Lower lobe of right lung (tissue), 2 donors: ENCODE results near the gene KCNQ1. TPM values are rescaled to one million over a fixed set of nuclear protein-coding genes. Genes with fewer than 3 reads are reported as not detected.

Source experiments
- ATAC-seq, 2 donors: fragments of 200-7000 bp; cut with Tn5 transposase; one replicate each; pipeline ENCODE4 v1.9.1; 2020 to 2022; ENCODE audit warnings: mild to moderate bottlenecking in 2 of 2, moderate library complexity in 2 of 2
- DNase-seq: peaks from one replicate; pipeline ENCODE4 v3.0.0-alpha.2; 2020
- H3K27ac ChIP-seq: fragments of 200-600 bp; one replicate; pipeline ENCODE4 v1.8.0; 2022
- H3K27me3 ChIP-seq: fragments of 200-600 bp; one replicate; pipeline ENCODE4 v1.8.0; 2022; ENCODE audit warnings: low read depth
- H3K36me3 ChIP-seq: fragments of 200-600 bp; one replicate; pipeline ENCODE4 v1.8.0; 2022; ENCODE audit warnings: mild to moderate bottlenecking
- H3K4me1 ChIP-seq: fragments of 200-600 bp; one replicate; pipeline ENCODE4 v1.8.0; 2022
- H3K4me3 ChIP-seq: fragments of 200-600 bp; one replicate; pipeline ENCODE4 v1.8.0; 2022; ENCODE audit warnings: mild to moderate bottlenecking
- H3K9me3 ChIP-seq: fragments of 200-600 bp; one replicate; pipeline ENCODE4 v1.8.0; 2022
- CTCF ChIP-seq: fragments of 200-600 bp; IDR thresholded peaks from one replicate; pipeline ENCODE4 v1.8.0; 2022; ENCODE audit warnings: antibody characterized with exemption, mild to moderate bottlenecking
- intact Hi-C: fragments of 100-400 bp; cut with DNase I; formaldehyde crosslinking; loops from one replicate; pipeline ENCODE4 v1.11.0; 2022
- total RNA-seq: library from RNA; stranded (reverse); fragmentation: NEBNext Ultra II Directional; extraction: Animal tissue kit (Norgen Biotek cat#: 25700); gene quantifications from one replicate; pipeline ENCODE4 v1.2.1, GENCODE V29; 2021
- donor health status: DM: no; HTN: yes; CAD: no; lungs with severe emphysema.

KCNQ1 gene
- total RNA-seq, 1 donor from 2014 or later, result 51.0 TPM

- Histone ChIP-seq H3K4me3 (peak overlapping the region; percentile 14), H3K27me3 (no peaks in the 10 kb centered on the region), H3K4me1 (peaks cover 36% of the 10 kb centered on the region), H3K36me3 (no peaks in the 10 kb centered on the region), H3K27ac (peak overlapping the region; percentile 88), H3K9me3 (no peaks in the 10 kb centered on the region)
- DNase-seq (peak; percentile 84), ATAC-seq (peak; percentile 89 to 92)
- peak; percentile 39 for TF ChIP-seq CTCF
- intact Hi-C loops, result no loop called here
These were observed 334.1 kb downstream of the KCNQ1 start for GRCh38 chr11:2778630-2779498.

DNA sequence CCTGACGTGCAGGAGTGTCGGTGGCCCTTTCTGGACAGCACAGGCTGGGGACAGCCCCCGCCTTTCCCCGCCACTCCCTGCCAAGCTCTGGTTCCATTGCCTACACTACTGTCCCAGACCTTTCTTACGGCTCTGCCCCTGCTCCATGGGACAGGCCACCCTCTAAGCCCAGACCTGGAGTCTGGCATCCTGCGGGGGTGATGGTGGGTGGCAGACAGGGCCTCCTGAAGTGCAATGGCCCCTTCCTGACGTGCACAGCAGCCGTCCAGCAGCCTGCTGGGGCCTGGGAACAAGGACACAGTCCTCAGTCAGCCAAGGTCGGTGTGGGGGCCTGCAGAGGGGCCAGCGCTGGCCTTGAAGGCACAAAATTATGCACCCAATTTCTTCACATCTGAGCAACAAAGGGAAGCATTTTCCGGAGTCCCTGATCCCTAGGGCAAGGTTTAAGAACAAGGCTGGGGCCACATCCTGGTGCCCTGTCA is 334.7 kb downstream of the KCNQ1 start:
- ATAC-seq (no peak), DNase-seq (no peak)
- Histone ChIP-seq H3K4me1 (peaks cover 36% of the 10 kb centered on the region), H3K27ac (peak overlapping the region; percentile 88), H3K27me3 (no peaks in the 10 kb centered on the region), H3K9me3 (no peaks in the 10 kb centered on the region), H3K36me3 (no peaks in the 10 kb centered on the region), H3K4me3 (no peak overlapping the region)
- intact Hi-C loops, result no loop called here
- TF ChIP-seq CTCF, result no peak

- H3K4me3 ChIP-seq, result no peak overlapping the region
- no peaks in the 10 kb centered on the region for H3K9me3 ChIP-seq
- H3K27me3 ChIP-seq, result no peaks in the 10 kb centered on the region
- ATAC-seq (no peak), DNase-seq (peak; percentile 49)
- TF ChIP-seq CTCF, result no peak
- H3K27ac ChIP-seq, result peak overlapping the region; percentile 88
- H3K36me3 ChIP-seq, result no peaks in the 10 kb centered on the region
- intact Hi-C loops, result no loop called here
- peaks cover 36% of the 10 kb centered on the region for H3K4me1 ChIP-seq
These were observed 335.4 kb downstream of the KCNQ1 start for GRCh38 chr11:2779981-2780849.

DNA sequence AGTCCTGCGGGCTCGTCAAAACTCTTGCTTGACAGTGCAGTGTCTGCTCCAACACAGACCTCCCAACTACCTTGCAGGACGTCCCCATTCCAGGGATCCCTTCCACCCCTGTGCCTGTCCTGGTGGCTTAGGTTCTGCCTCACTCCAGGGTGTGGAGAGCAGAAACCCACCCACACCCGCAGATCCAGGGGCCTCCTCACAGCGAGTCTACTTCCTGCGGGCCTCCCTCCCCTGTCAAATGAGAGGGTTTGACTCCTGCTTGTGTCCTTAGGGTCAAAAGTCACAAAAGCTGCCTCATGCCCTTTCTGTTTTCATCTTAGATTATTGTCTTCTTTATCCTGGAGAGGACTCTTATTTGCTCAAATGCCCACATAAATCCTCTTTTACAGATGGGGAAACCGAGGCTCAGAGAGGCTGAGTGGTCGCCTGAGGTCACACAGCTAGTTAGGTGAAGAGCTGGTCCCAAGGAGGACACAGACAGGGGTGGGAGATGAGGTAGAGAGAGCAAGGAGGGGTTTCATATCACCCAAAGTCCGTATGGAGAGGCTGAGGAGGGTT is 336.1 kb downstream of the KCNQ1 start:
- Histone ChIP-seq H3K27ac (peak overlapping the region; percentile 88), H3K27me3 (no peaks in the 10 kb centered on the region), H3K4me3 (no peak overlapping the region), H3K36me3 (no peaks in the 10 kb centered on the region), H3K9me3 (no peaks in the 10 kb centered on the region), H3K4me1 (peaks cover 36% of the 10 kb centered on the region)
- ATAC-seq (no peak), DNase-seq (no peak)
- TF ChIP-seq CTCF, result no peak
- intact Hi-C loops, result no loop called here
